ENCODE measurements around the gene DUSP1. TPM values are rescaled to one million over a fixed set of nuclear protein-coding genes. Genes with fewer than 3 reads are reported as not detected.
A peak's percentile ranks its signal among the peaks of the same experiment; 100 is the strongest.

DUSP1 gene
- total and polyA plus RNA-seq, 2 of the 13 experiments (the other 11 are each of a cell fraction or from before 2014, with no cell fraction given): 27.1 to 55.5 TPM

- TF ChIP-seq ZNF639 (CRISPR knock-in tag; conservative IDR thresholded peaks at IDR 0.05): no peak
- TF ChIP-seq, protein P1, sequence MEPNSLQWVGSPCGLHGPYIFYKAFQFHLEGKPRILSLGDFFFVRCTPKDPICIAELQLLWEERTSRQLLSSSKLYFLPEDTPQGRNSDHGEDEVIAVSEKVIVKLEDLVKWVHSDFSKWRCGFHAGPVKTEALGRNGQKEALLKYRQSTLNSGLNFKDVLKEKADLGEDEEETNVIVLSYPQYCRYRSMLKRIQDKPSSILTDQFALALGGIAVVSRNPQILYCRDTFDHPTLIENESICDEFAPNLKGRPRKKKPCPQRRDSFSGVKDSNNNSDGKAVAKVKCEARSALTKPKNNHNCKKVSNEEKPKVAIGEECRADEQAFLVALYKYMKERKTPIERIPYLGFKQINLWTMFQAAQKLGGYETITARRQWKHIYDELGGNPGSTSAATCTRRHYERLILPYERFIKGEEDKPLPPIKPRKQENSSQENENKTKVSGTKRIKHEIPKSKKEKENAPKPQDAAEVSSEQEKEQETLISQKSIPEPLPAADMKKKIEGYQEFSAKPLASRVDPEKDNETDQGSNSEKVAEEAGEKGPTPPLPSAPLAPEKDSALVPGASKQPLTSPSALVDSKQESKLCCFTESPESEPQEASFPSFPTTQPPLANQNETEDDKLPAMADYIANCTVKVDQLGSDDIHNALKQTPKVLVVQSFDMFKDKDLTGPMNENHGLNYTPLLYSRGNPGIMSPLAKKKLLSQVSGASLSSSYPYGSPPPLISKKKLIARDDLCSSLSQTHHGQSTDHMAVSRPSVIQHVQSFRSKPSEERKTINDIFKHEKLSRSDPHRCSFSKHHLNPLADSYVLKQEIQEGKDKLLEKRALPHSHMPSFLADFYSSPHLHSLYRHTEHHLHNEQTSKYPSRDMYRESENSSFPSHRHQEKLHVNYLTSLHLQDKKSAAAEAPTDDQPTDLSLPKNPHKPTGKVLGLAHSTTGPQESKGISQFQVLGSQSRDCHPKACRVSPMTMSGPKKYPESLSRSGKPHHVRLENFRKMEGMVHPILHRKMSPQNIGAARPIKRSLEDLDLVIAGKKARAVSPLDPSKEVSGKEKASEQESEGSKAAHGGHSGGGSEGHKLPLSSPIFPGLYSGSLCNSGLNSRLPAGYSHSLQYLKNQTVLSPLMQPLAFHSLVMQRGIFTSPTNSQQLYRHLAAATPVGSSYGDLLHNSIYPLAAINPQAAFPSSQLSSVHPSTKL (CRISPR knock-in tag; IDR thresholded peaks at IDR 0.05): no peak
- 0 out of 2 replicates have a peak, but pooled peaks have one; percentile 15 for TF ChIP-seq ZNF687 (CRISPR knock-in tag; IDR thresholded peaks at IDR 0.05)
Measured at GRCh38 chr5:172791726-172792445, 20.9 kb upstream of the DUSP1 start (continued).
